Spleen (tissue), 7 donors: ENCODE results near the gene NEAT1.

ENCODE experiments used
- CTCF ChIP-seq, 11 experiments: fragments of 200-600 bp in 7 of 11; fragments of 450-650 bp in 4 of 11; sonication (generic) in 4 of 11; IDR thresholded peaks in 8 of 11; conservative IDR thresholded peaks in 3 of 11; 1 replicate in 7 of 11; 2 replicates in 4 of 11; pipeline versions ENCODE4 v1.4.0 to v1.8.0; 2016 to 2021; ENCODE audit warnings: antibody characterized with exemption in 11 of 11, inconsistent platforms in 4 of 11, mild to moderate bottlenecking in 1 of 11
- POLR2A ChIP-seq, 3 donors: fragments of 450-650 bp; IDR thresholded peaks; one replicate each; pipeline ENCODE4 v1.5.1; 2017; ENCODE audit warnings: antibody characterized with exemption in 3 of 3, mild to moderate bottlenecking in 1 of 3
- donor health status: DM: no; HTN: no; CAD: no; lungs with moderate emphysema.
- donor health status: DM: no; HTN: no; CAD: no.
- donor health status: DM: no; HTN: no; CAD: no.

GRCh38 chr11:65382033-65382803, 40.4 kb upstream of the NEAT1 start, which contains the start of gene SLC25A45:
- TF ChIP-seq POLR2A (IDR thresholded peaks at IDR 0.05): peak in 2 of 3 donors; percentile 61 to 63
- peak; percentile 90 to 99 (median 97) for TF ChIP-seq CTCF (IDR thresholded peaks at IDR 0.05 in 8 of 11, conservative IDR thresholded peaks at IDR 0.05 in 3 of 11)
